Epithelial cell of prostate (primary cell): ENCODE results near the gene MDM4.

Experiments
- DNase-seq: peaks from one replicate; pipeline ENCODE4 v3.0.0-alpha.2; 2011; ENCODE audit warnings: low read depth, low spot score
- H3K27ac ChIP-seq: fragments of 450-650 bp; 2 replicates; pipeline ENCODE4 v1.5.1; 2017; ENCODE audit warnings: mild to moderate bottlenecking

MDM4 gene

GRCh38 chr1:204574016-204574864, 58.0 kb downstream of the MDM4 start:
- no peak for DNase-seq

GRCh38 chr1:204574865-204575163, 58.6 kb downstream of the MDM4 start:
- DNase-seq, result no peak
- H3K27ac ChIP-seq, result no peak overlapping the region

More at GRCh38 chr1:204574016-204574864, 58.0 kb downstream of the MDM4 start:
- no peak overlapping the region for H3K27ac ChIP-seq

GRCh38 chr1:204575221-204576190, 59.3 kb downstream of the MDM4 start:
- no peak for DNase-seq

GRCh38 chr1:204576422-204576821, 60.2 kb downstream of the MDM4 start:
- H3K27ac ChIP-seq, result no peak overlapping the region

More at GRCh38 chr1:204575221-204576190, 59.3 kb downstream of the MDM4 start:
- H3K27ac ChIP-seq, result no peak overlapping the region

GRCh38 chr1:204577794-204578478, 61.7 kb downstream of the MDM4 start:
- no peak overlapping the region for H3K27ac ChIP-seq

More at GRCh38 chr1:204576422-204576821, 60.2 kb downstream of the MDM4 start:
- no peak for DNase-seq

GRCh38 chr1:204578867-204579664, 62.9 kb downstream of the MDM4 start:
- no peak overlapping the region for H3K27ac ChIP-seq
- no peak for DNase-seq

More at GRCh38 chr1:204577794-204578478, 61.7 kb downstream of the MDM4 start:
- no peak for DNase-seq

- no peak for DNase-seq
- H3K27ac ChIP-seq, result no peak overlapping the region
These were observed 63.5 kb downstream of the MDM4 start for GRCh38 chr1:204579681-204580080.

- no peak overlapping the region for H3K27ac ChIP-seq
- no peak for DNase-seq
These were observed 64.7 kb downstream of the MDM4 start for GRCh38 chr1:204580862-204581261.

GRCh38 chr1:204581759-204582158, 65.6 kb downstream of the MDM4 start:
- DNase-seq, result no peak
- no peak overlapping the region for H3K27ac ChIP-seq

GRCh38 chr1:204583909-204584632, 67.9 kb downstream of the MDM4 start:
- H3K27ac ChIP-seq, result no peak overlapping the region

GRCh38 chr1:204584699-204585372, 68.6 kb downstream of the MDM4 start:
- no peak for DNase-seq
- no peak overlapping the region for H3K27ac ChIP-seq

More at GRCh38 chr1:204583909-204584632, 67.9 kb downstream of the MDM4 start:
- DNase-seq, result no peak

GRCh38 chr1:204587621-204588020, 71.4 kb downstream of the MDM4 start:
- DNase-seq, result no peak
- no peak overlapping the region for H3K27ac ChIP-seq

- no peak overlapping the region for H3K27ac ChIP-seq
- no peak for DNase-seq
These were observed 72.6 kb downstream of the MDM4 start for GRCh38 chr1:204588826-204589225.

- no peak for DNase-seq
- H3K27ac ChIP-seq, result no peak overlapping the region
These were observed 73.3 kb downstream of the MDM4 start for GRCh38 chr1:204589409-204590038.

GRCh38 chr1:204591473-204592090, 75.4 kb downstream of the MDM4 start:
- no peak overlapping the region for H3K27ac ChIP-seq
- DNase-seq, result no peak

- no peak for DNase-seq
- no peak overlapping the region for H3K27ac ChIP-seq
These were observed 76.2 kb downstream of the MDM4 start for GRCh38 chr1:204592246-204592948.
